Fibroblast of the conjunctiva (primary cell): ENCODE data around the gene MYORG.

Experiments used
- DNase-seq: peaks from one replicate; pipeline ENCODE4 v3.0.0-alpha.2; 2010; ENCODE audit warnings: low read depth

Gene MYORG

GRCh38 chr9:34376596-34377403 is at the start of gene MYORG:
Gene MYORG, minus strand, starts transcription at chr9:34376898. Its CDS starts 3,955 bp downstream, at chr9:34372943.
- DNase-seq: peak; percentile 64

- no peak for DNase-seq
These were observed 43.2 kb upstream of the MYORG start for GRCh38 chr9:34419716-34420504.

GRCh38 chr9:34417734-34418133 is 41.0 kb upstream of the MYORG start:
- DNase-seq: no peak

DNA sequence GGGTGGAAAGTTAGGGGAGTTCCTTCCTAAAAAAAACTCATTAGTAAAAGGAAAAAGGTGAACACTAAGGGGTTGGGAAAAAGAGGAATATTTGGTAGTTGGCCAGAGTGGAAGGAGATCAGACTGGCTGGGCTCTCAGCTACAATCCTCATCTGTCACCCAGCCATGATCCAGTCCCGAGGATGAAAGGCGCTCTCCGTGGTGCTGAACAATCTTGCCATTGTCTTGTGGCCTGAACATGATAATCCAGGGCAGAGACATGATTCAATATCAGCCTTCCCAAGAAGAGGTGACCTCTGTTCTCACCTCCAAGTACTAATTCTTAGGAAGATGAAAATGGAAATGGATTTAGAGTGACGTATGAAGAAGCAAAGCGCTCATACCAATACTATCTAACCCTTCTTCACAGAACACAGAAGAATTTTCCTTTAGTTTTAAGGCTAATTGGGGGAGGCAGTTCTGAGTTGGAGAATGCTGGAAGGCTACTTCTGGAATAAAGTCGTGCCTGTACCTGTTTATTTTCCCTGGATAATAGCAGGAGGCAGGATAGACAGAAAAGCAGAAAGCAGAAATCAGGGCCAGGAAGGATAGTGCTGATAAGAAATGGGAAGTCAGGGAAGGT is 36.6 kb upstream of the MYORG start:
- DNase-seq: no peak

GRCh38 chr9:34412336-34412735 is 35.6 kb upstream of the MYORG start:
- DNase-seq: no peak

- no peak for DNase-seq
These were observed 32.5 kb upstream of the MYORG start for GRCh38 chr9:34409154-34409553.

GRCh38 chr9:34408173-34408572 is 31.5 kb upstream of the MYORG start:
- no peak for DNase-seq

DNA sequence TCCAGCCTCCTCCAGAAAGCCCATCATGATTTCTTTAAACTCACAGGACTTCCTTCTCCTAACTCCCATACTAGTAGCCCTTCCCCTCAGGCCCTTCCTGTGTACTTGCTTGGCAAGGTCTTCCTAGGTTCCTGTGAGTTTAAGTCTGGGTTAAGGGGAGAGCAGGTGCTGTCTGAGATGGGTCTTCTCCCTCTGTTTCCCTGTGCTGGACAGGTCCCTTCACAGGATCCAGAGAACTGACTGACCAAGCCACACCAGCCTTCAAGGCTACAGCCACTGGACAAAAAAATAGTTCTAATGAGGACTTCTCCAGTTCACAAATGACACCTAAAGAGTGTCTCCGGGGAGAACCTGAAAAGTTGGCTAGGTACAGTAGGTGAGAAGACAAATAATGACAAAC is 29.5 kb upstream of the MYORG start:
- no peak for DNase-seq

GRCh38 chr9:34405719-34406118 is 29.0 kb upstream of the MYORG start:
- DNase-seq: no peak

GRCh38 chr9:34403554-34404380 is 27.1 kb upstream of the MYORG start:
- DNase-seq: peak; percentile 47

GRCh38 chr9:34400686-34401602 is 24.2 kb upstream of the MYORG start:
- no peak for DNase-seq

DNA sequence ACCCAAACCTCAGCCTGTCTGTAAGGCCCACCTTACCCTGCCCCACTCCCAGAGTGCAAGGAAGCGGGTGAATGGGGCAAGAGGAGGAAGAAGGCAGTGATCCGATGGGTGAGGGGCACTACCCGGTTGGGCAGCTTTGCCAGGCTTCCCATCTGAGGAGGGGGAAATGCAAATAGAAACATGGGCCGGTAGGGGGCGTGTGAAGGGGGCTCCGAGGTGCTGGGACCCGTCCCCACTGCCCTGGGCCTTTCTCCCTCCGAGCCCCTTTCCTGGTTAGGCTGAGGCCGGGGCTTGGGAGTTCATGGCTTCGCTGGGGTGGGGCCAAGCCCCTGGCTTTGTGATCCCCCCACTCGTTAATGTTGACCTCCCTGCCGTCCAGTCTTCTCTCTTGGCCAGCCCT is 23.6 kb upstream of the MYORG start:
- no peak for DNase-seq

DNA sequence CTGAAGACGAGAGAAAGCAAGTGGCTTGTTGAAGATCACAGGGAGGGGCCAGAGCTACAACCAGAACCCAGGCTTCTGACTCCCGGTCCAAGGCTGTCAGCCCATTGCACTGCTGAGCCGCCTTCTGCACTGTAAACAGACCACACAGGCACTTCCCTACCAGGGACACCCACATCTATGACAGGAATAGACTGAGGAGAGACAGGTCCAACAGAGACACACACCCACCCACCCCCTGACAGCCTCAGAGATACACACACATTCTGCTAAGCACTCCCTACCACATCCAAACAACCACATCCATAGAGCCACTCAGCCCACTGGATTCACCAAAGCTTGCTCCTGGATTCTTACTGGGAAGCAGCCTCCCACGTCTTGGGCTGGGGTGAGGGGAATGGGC is 23.0 kb upstream of the MYORG start:
- no peak for DNase-seq

- DNase-seq: no peak
These were observed 22.2 kb upstream of the MYORG start for GRCh38 chr9:34398875-34399274.

DNA sequence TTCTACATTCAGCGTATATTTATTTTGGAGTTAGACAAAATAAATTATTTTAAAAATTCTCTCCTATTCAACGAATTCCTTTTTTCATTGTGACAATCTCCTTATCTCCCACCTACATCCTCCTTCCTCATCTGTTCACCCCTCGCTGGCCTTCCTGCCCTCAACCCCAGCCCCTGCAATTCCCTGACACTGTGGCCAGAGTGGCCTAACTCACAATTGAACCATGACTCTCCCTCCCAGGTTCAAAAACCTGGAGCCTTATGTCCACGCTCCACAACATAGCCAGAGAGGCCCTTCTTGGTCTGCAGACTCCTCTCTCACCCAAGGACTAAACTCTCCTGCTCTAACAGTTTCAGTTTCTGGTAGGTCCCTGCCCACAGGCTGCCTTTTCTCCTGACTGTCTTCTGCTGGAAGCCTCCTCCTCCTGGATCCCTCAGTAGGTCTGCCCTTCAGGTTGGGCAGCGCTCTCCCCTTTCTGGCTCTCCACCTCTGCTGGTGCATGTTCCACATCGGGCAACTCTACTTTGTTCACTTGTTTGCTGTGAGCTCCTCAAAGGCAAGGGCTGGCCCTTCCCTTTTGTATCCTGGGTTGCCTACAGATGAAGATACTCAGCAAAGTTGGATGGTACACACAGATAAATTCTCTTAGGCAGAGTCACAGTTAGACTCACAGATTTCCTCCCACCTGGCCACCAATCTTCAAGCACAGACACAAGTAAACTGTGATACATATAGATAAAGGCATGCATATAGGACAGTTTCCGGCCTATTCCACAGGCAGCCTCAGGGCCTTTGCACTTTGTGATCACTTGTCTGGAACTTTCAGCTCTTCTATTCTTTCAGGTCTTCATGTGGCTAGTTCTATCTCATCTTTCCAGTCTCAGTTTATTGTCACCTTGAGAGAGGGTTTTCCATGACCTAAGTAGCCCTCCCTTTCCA is 19.8 kb upstream of the MYORG start:
- DNase-seq: no peak

- no peak for DNase-seq
These were observed 15.8 kb upstream of the MYORG start for GRCh38 chr9:34392511-34392910.

DNA sequence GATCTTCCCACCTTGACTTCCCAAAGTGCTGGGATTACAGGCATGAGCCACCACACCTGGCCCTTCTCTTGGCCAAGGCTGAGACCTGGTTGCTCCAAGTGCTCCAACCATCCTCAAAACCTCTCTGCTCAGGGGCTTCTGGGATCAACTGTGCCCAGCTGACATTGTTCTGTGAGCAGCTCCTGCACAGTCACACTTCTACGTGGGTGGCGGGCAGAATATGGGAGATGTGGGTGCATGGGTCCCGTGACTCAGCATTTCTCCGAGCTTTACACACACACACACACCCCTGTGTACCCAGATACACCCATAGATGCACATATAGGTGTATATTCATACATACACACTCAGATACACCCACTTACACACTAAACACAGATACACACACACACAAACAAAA is 10.5 kb upstream of the MYORG start:
- no peak for DNase-seq

GRCh38 chr9:34386656-34387055 is 10.0 kb upstream of the MYORG start:
- no peak for DNase-seq

- no peak for DNase-seq
These were observed 9.0 kb upstream of the MYORG start for GRCh38 chr9:34385561-34386230.
